ENCODE data around the gene PNKP.

GRCh38 chr19:49836176-49837008 lies 31.0 kb downstream of the PNKP start:
- no peak for TF ChIP-seq CTCF (conservative IDR thresholded peaks at IDR 0.05; ENCODE audit: low read length)
- TF ChIP-seq EZH2phosphoT487 (IDR thresholded peaks at IDR 0.05; ENCODE audit: borderline replicate concordance): no peak
